GM12864 (cell line): Measurements from ENCODE around the gene UFD1.

ENCODE experiments used
- DNase-seq: peaks from one replicate; pipeline ENCODE4 v3.0.0-alpha.2; 2011; ENCODE audit warnings: low read depth
- H3K4me3 ChIP-seq: 2 replicates; pipeline ENCODE4 v1.5.1; 2011; ENCODE audit warnings: mild to moderate bottlenecking, low read depth, low read length, control low read depth
- CTCF ChIP-seq: IDR thresholded peaks from 2 replicates; pipeline ENCODE4 v1.5.1; 2011; ENCODE audit warnings: low read depth, mild to moderate bottlenecking, moderate library complexity, low read length, control low read depth, inconsistent platforms; ENCODE audit errors: missing control alignments

Gene UFD1

GRCh38 chr22:19503367-19503766, 24.4 kb upstream of the UFD1 start:
- no peak for TF ChIP-seq CTCF
- H3K4me3 ChIP-seq: no peak overlapping the region
- DNase-seq: no peak

GRCh38 chr22:19501897-19502447, 23.0 kb upstream of the UFD1 start:
- TF ChIP-seq CTCF: no peak
- H3K4me3 ChIP-seq: no peak overlapping the region
- DNase-seq: no peak

GRCh38 chr22:19499880-19500242, 20.9 kb upstream of the UFD1 start:
- TF ChIP-seq CTCF: no peak
- H3K4me3 ChIP-seq: no peak overlapping the region
- no peak for DNase-seq

GRCh38 chr22:19499236-19499879, 20.4 kb upstream of the UFD1 start:
- no peak overlapping the region for H3K4me3 ChIP-seq
- TF ChIP-seq CTCF: no peak
- DNase-seq: no peak

- H3K4me3 ChIP-seq: no peak overlapping the region
- DNase-seq: no peak
- TF ChIP-seq CTCF: no peak
Measured at GRCh38 chr22:19498866-19499190, 19.8 kb upstream of the UFD1 start.

GRCh38 chr22:19498154-19498865, 19.3 kb upstream of the UFD1 start:
- TF ChIP-seq CTCF: no peak
- no peak overlapping the region for H3K4me3 ChIP-seq
- DNase-seq: no peak

- no peak overlapping the region for H3K4me3 ChIP-seq
- no peak for DNase-seq
- TF ChIP-seq CTCF: no peak
Measured at GRCh38 chr22:19497245-19497644, 18.3 kb upstream of the UFD1 start.
